ENCODE data around the gene C9orf72. TPM values are rescaled to one million over a fixed set of nuclear protein-coding genes. Genes with fewer than 3 reads are reported as not detected.
A peak's percentile ranks its signal among the peaks of the same experiment; 100 is the strongest.

The C9orf72 gene
- total RNA-seq, 2 donors from 2014 or later: 11.5 to 21.3 TPM

- Mint-ChIP-seq H3K27ac (no peak overlapping the region), H3K27me3 (ENCODE audit: low read depth) (no peaks in the 10 kb centered on the region), H3K36me3 (ENCODE audit: insufficient read depth in 2 of 2) (no peaks in the 10 kb centered on the region), H3K9me3 (peaks cover 0 to 2% of the 10 kb centered on the region in 2 donors), H3K4me1 (ENCODE audit: low read depth) (no peaks in the 10 kb centered on the region), H3K4me3 (no peak overlapping the region)
- DNase-seq (no peak), ATAC-seq (replicated peaks in 1 of 2) (no peak)
These were observed 22.5 kb upstream of the C9orf72 start for GRCh38 chr9:27595733-27596132.

GRCh38 chr9:27591672-27592071 is 18.4 kb upstream of the C9orf72 start:
- ATAC-seq (replicated peaks in 1 of 2): no peak
- no peaks in the 10 kb centered on the region for H3K36me3 Mint-ChIP-seq (ENCODE audit: insufficient read depth in 2 of 2)
- peaks cover 0 to 2% of the 10 kb centered on the region in 2 donors for H3K9me3 Mint-ChIP-seq
- no peaks in the 10 kb centered on the region for H3K4me1 Mint-ChIP-seq (ENCODE audit: low read depth)
- DNase-seq: no peak
- H3K27ac Mint-ChIP-seq: no peak overlapping the region
- H3K27me3 Mint-ChIP-seq (ENCODE audit: low read depth): peaks cover 21% of the 10 kb centered on the region
- no peak overlapping the region for H3K4me3 Mint-ChIP-seq

- ATAC-seq (replicated peaks in 1 of 2) (no peak), DNase-seq (no peak)
- Mint-ChIP-seq H3K9me3 (peaks cover 0 to 2% of the 10 kb centered on the region in 2 donors), H3K27ac (no peak overlapping the region), H3K4me3 (no peak overlapping the region), H3K36me3 (ENCODE audit: insufficient read depth in 2 of 2) (no peaks in the 10 kb centered on the region), H3K4me1 (ENCODE audit: low read depth) (no peaks in the 10 kb centered on the region), H3K27me3 (ENCODE audit: low read depth) (peaks cover 21% of the 10 kb centered on the region)
These were observed 17.8 kb upstream of the C9orf72 start for GRCh38 chr9:27591093-27591492.

- Mint-ChIP-seq H3K27ac (no peak overlapping the region), H3K4me1 (ENCODE audit: low read depth) (no peaks in the 10 kb centered on the region), H3K9me3 (peaks cover 0 to 2% of the 10 kb centered on the region in 2 donors), H3K36me3 (ENCODE audit: insufficient read depth in 2 of 2) (no peaks in the 10 kb centered on the region), H3K27me3 (ENCODE audit: low read depth) (peaks cover 21% of the 10 kb centered on the region), H3K4me3 (no peak overlapping the region)
- DNase-seq (no peak), ATAC-seq (replicated peaks in 1 of 2) (no peak)
These were observed 17.4 kb upstream of the C9orf72 start for GRCh38 chr9:27590651-27591050.

- no peaks in the 10 kb centered on the region for H3K4me1 Mint-ChIP-seq (ENCODE audit: low read depth)
- no peak for DNase-seq
- H3K27ac Mint-ChIP-seq: no peak overlapping the region
- H3K36me3 Mint-ChIP-seq (ENCODE audit: insufficient read depth in 2 of 2): no peaks in the 10 kb centered on the region
- H3K27me3 Mint-ChIP-seq (ENCODE audit: low read depth): peaks cover 21% of the 10 kb centered on the region
- peaks cover 0 to 2% of the 10 kb centered on the region in 2 donors for H3K9me3 Mint-ChIP-seq
- ATAC-seq (replicated peaks in 1 of 2): no peak
- H3K4me3 Mint-ChIP-seq: no peak overlapping the region
These were observed 16.2 kb upstream of the C9orf72 start for GRCh38 chr9:27589462-27589861.

GRCh38 chr9:27586304-27586703 is 13.0 kb upstream of the C9orf72 start:
- ATAC-seq (replicated peaks in 1 of 2): no peak
- no peak for DNase-seq
- no peaks in the 10 kb centered on the region for H3K4me1 Mint-ChIP-seq (ENCODE audit: low read depth)
- peaks cover 30% of the 10 kb centered on the region for H3K27me3 Mint-ChIP-seq (ENCODE audit: low read depth)
- H3K27ac Mint-ChIP-seq: no peak overlapping the region
- H3K9me3 Mint-ChIP-seq: peaks cover 0 to under 1% of the 10 kb centered on the region in 2 donors
- H3K4me3 Mint-ChIP-seq: no peak overlapping the region
- H3K36me3 Mint-ChIP-seq (ENCODE audit: insufficient read depth in 2 of 2): no peaks in the 10 kb centered on the region

- Mint-ChIP-seq H3K27ac (no peak overlapping the region), H3K9me3 (no peaks in the 10 kb centered on the region), H3K27me3 (ENCODE audit: low read depth) (peaks cover 30% of the 10 kb centered on the region), H3K36me3 (ENCODE audit: insufficient read depth in 2 of 2) (no peaks in the 10 kb centered on the region), H3K4me3 (no peak overlapping the region), H3K4me1 (ENCODE audit: low read depth) (no peaks in the 10 kb centered on the region)
- no peak for DNase-seq
- ATAC-seq (replicated peaks in 1 of 2): no peak
These were observed 11.7 kb upstream of the C9orf72 start for GRCh38 chr9:27584931-27585330.

- DNase-seq: no peak
- Mint-ChIP-seq H3K36me3 (ENCODE audit: insufficient read depth in 2 of 2) (peaks cover 3 to 4% of the 10 kb centered on the region in 2 donors), H3K4me1 (ENCODE audit: low read depth) (no peaks in the 10 kb centered on the region), H3K4me3 (no peak overlapping the region), H3K27me3 (ENCODE audit: low read depth) (peaks cover 21% of the 10 kb centered on the region), H3K9me3 (peaks cover 5 to 9% of the 10 kb centered on the region in 2 donors), H3K27ac (no peak overlapping the region)
- ATAC-seq (replicated peaks in 1 of 2): no peak
These were observed 9.5 kb upstream of the C9orf72 start for GRCh38 chr9:27582794-27583193.

GRCh38 chr9:27581826-27582225 is 8.5 kb upstream of the C9orf72 start:
- H3K4me1 Mint-ChIP-seq (ENCODE audit: low read depth): no peaks in the 10 kb centered on the region
- peaks cover 3 to 4% of the 10 kb centered on the region in 2 donors for H3K36me3 Mint-ChIP-seq (ENCODE audit: insufficient read depth in 2 of 2)
- no peak overlapping the region for H3K4me3 Mint-ChIP-seq
- peaks cover 11% of the 10 kb centered on the region for H3K27me3 Mint-ChIP-seq (ENCODE audit: low read depth)
- H3K27ac Mint-ChIP-seq: no peak overlapping the region
- ATAC-seq (replicated peaks in 1 of 2) (no peak), DNase-seq (no peak)
- peaks cover 5 to 9% of the 10 kb centered on the region in 2 donors for H3K9me3 Mint-ChIP-seq

- Mint-ChIP-seq H3K27me3 (ENCODE audit: low read depth) (no peaks in the 10 kb centered on the region), H3K9me3 (peaks cover 5 to 9% of the 10 kb centered on the region in 2 donors), H3K4me3 (peak overlapping the region; percentile 95 to 99), H3K4me1 (ENCODE audit: low read depth) (peaks cover 24% of the 10 kb centered on the region), H3K36me3 (ENCODE audit: insufficient read depth in 2 of 2) (peaks cover 11 to 13% of the 10 kb centered on the region in 2 donors), H3K27ac (peak overlapping the region; percentile 100)
- peak; percentile 78 to 83 for ATAC-seq (replicated peaks in 1 of 2)
- peak; percentile 94 to 97 for DNase-seq
These were observed 631 bp upstream of the C9orf72 start for GRCh38 chr9:27573634-27574590.

GRCh38 chr9:27572566-27572917 is 739 bp downstream of the C9orf72 start:
- Mint-ChIP-seq H3K36me3 (ENCODE audit: insufficient read depth in 2 of 2) (peaks cover 8 to 10% of the 10 kb centered on the region in 2 donors), H3K4me3 (peak overlapping the region; percentile 86 to 92), H3K9me3 (no peaks in the 10 kb centered on the region), H3K4me1 (ENCODE audit: low read depth) (peaks cover 24% of the 10 kb centered on the region), H3K27me3 (ENCODE audit: low read depth) (no peaks in the 10 kb centered on the region), H3K27ac (peak overlapping the region; percentile 95)
- ATAC-seq (replicated peaks in 1 of 2) (peak; percentile 68 to 70), DNase-seq (peak in 1 of 2 donors; percentile 77)

GRCh38 chr9:27572061-27572460 is 1.2 kb downstream of the C9orf72 start:
- ATAC-seq (replicated peaks in 1 of 2): no peak
- Mint-ChIP-seq H3K27ac (peak overlapping the region; percentile 95), H3K4me3 (peak overlapping the region; percentile 86 to 92), H3K4me1 (ENCODE audit: low read depth) (peaks cover 24% of the 10 kb centered on the region), H3K36me3 (ENCODE audit: insufficient read depth in 2 of 2) (peaks cover 8 to 10% of the 10 kb centered on the region in 2 donors), H3K27me3 (ENCODE audit: low read depth) (no peaks in the 10 kb centered on the region), H3K9me3 (no peaks in the 10 kb centered on the region)
- DNase-seq: no peak

GRCh38 chr9:27571011-27571410 is 2.3 kb downstream of the C9orf72 start:
- H3K4me3 Mint-ChIP-seq: no peak overlapping the region

More at GRCh38 chr9:27571011-27571410, 2.3 kb downstream of the C9orf72 start:
- Mint-ChIP-seq H3K27ac (no peak overlapping the region), H3K27me3 (ENCODE audit: low read depth) (no peaks in the 10 kb centered on the region), H3K4me1 (ENCODE audit: low read depth) (peaks cover 28% of the 10 kb centered on the region), H3K36me3 (ENCODE audit: insufficient read depth in 2 of 2) (peaks cover 9 to 10% of the 10 kb centered on the region in 2 donors), H3K9me3 (no peaks in the 10 kb centered on the region)
- no peak for ATAC-seq (replicated peaks in 1 of 2)
- DNase-seq: no peak

Data from activated T-cell treated with anti-CD3 and anti-CD28 coated beads, Interleukin-2, amount 50 U/mL, for 72 hours (primary cell).